Measurements from ENCODE around the gene IFFO2. TPM values are rescaled to one million over a fixed set of nuclear protein-coding genes. Genes with fewer than 3 reads are reported as not detected.

Gene IFFO2
- total RNA-seq, 4 donors from 2014 or later: 5.0 to 145 (median 13.6) TPM

DNA sequence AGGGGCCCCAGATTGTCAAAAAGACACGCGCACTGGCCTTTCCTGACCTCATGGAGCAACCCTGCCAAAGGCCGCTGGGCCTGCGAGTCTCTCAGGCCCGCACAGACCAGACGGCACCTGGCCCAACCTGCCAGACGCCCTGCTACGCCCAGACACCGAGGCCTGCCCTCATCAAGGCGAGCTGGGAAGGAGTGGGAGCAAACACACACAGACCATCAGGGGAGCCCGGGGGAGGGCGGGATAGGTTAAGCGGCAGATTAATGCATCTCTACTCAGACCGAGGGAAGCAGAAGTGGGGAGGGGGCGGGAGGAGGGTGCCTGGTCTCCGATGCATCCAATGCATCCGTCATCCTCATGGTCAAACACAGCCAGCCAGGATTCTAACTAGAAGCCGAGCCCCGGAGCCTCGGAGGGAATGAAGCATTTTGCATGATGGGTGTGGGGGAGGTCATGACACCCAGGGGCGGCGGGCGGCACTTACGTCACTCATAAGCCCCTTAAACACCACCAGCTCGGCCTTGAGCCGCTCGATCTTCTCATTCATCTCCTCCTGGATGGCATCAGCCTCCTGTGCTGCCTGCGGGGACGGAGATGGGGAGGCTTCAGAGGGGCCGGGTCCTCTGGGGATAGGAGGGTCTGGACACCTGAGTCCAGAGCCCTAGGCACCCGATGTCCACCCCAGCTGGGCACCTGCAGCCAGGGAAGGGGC lies 37.1 kb downstream of the IFFO2 start:
- H3K4me1 ChIP-seq: peaks cover 26 to 28% (median 27%) of the 10 kb centered on the region in 4 donors
- intact Hi-C loops (cut with DNase I; ENCODE audit: low total_unique reads) (no loop called here), in situ Hi-C loops (cut with MboI; ENCODE audit: low pct_ligation_motif_present in 1 of 4, low pct_unique_long_range_greater_than_20kb in 1 of 4, low sequenced_read_pairs in 3 of 4) (loop anchor here in 2 of 4 donors (10.0 to 25.0 kb wide), 2 partner anchors 55 to 318 kb away; no protein-coding TSS in a partner anchor)
- H3K27me3 ChIP-seq: no peaks in the 10 kb centered on the region
- no peak overlapping the region for H3K4me3 ChIP-seq
- H3K9me3 ChIP-seq: no peaks in the 10 kb centered on the region
- H3K36me3 ChIP-seq: no peaks in the 10 kb centered on the region
- DNase-seq: no peak
- TF ChIP-seq POLR2AphosphoS5 (IDR thresholded peaks at IDR 0.05) (no peak), POLR2A (IDR thresholded peaks at IDR 0.05) (no peak), EP300 (IDR thresholded peaks at IDR 0.05; ENCODE audit: low read depth) (no peak)
- TF ChIP-seq, protein P1, sequence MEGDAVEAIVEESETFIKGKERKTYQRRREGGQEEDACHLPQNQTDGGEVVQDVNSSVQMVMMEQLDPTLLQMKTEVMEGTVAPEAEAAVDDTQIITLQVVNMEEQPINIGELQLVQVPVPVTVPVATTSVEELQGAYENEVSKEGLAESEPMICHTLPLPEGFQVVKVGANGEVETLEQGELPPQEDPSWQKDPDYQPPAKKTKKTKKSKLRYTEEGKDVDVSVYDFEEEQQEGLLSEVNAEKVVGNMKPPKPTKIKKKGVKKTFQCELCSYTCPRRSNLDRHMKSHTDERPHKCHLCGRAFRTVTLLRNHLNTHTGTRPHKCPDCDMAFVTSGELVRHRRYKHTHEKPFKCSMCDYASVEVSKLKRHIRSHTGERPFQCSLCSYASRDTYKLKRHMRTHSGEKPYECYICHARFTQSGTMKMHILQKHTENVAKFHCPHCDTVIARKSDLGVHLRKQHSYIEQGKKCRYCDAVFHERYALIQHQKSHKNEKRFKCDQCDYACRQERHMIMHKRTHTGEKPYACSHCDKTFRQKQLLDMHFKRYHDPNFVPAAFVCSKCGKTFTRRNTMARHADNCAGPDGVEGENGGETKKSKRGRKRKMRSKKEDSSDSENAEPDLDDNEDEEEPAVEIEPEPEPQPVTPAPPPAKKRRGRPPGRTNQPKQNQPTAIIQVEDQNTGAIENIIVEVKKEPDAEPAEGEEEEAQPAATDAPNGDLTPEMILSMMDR (IDR thresholded peaks at IDR 0.05): no peak
- no peak overlapping the region for H3K27ac ChIP-seq
- WGBS, 2 donors (ENCODE audit: low coverage in 1 of 2): 92 to 100% methylated on average over 1 to 31 of the region's 31 CpGs

DNA sequence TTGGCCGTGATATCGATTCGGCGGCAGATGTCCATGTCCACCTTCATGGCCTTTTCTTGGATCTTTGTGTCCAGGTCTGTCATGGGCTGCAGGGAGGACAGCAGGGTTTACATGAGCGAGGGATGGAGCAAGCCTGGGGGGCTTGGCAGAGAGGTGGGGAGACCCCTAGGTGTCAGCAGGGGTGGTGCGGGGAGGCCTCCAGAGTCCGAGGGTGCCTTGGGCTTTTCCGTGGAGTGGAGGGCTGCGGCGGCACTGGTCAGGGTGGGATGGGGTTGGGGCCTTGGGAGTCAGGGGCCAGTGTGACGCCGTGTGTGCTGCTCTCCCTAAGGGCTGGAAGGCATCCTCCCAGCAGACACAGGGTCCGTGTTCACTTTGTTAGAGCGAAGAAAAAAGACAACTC lies 38.1 kb downstream of the IFFO2 start:
- H3K27me3 ChIP-seq: no peaks in the 10 kb centered on the region
- WGBS, 2 donors (ENCODE audit: low coverage in 1 of 2): 100% methylated on average over 14 of the region's 14 CpGs; no CpG with 5 or more reads in 1 of the 2 donors
- intact Hi-C loops (cut with DNase I; ENCODE audit: low total_unique reads) (no loop called here), in situ Hi-C loops (cut with MboI; ENCODE audit: low pct_ligation_motif_present in 1 of 4, low pct_unique_long_range_greater_than_20kb in 1 of 4, low sequenced_read_pairs in 3 of 4) (loop anchor here in 2 of 4 donors (10.0 to 25.0 kb wide), 2 partner anchors 56 to 319 kb away; no protein-coding TSS in a partner anchor)
- H3K9me3 ChIP-seq: no peaks in the 10 kb centered on the region
- DNase-seq: no peak
- peaks cover 17 to 22% (median 19%) of the 10 kb centered on the region in 4 donors for H3K4me1 ChIP-seq
- H3K27ac ChIP-seq: no peak overlapping the region
- no peak overlapping the region for H3K4me3 ChIP-seq
- TF ChIP-seq, protein P1 (IDR thresholded peaks at IDR 0.05): no peak
- TF ChIP-seq EP300 (IDR thresholded peaks at IDR 0.05; ENCODE audit: low read depth) (no peak), POLR2A (IDR thresholded peaks at IDR 0.05) (no peak), POLR2AphosphoS5 (IDR thresholded peaks at IDR 0.05) (no peak)
- no peaks in the 10 kb centered on the region for H3K36me3 ChIP-seq

DNA sequence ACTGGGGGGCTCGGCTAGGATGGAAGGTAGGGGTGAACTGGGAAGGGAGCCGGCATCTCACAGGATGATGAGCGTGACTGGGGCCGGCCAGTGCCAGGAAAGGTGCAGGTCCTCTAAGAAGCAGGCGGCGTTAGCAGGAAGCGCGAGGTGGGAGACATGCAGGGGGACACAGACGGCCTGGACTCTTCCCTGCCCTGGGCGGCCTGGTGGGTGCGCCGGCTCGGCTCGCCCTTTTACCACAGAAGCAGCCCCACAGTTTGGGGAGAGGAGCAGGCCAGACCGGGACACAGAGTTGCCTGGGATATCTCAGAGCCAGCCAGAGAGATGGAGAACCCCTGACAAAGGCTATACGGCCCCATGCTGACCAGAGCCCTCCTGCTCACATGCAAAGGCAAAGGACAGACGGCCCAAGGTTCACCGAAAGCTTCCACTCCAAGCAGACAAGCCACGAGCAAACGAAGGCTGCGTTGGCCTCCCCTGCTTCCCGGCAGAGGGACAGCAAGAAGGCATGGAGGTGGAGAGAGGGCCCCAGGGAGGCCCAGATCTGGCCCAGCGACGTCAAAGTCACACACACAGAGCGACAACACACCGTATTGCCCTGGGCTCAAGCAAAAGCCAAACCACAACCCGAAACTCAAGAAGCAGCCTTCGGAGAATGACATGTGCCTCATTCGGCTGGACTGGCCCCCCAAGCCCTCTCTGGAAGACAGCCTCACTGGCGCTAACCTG lies 39.2 kb downstream of the IFFO2 start:
- Histone ChIP-seq H3K4me1 (peaks cover 6 to 16% (median 11%) of the 10 kb centered on the region in 4 donors), H3K27ac (no peak overlapping the region), H3K27me3 (no peaks in the 10 kb centered on the region), H3K9me3 (no peaks in the 10 kb centered on the region), H3K36me3 (no peaks in the 10 kb centered on the region), H3K4me3 (no peak overlapping the region)
- intact Hi-C loops (cut with DNase I; ENCODE audit: low total_unique reads): no loop called here
- 87 to 91% methylated on average over 3 to 30 of the region's 30 CpGs for WGBS, 2 donors (ENCODE audit: low coverage in 1 of 2)
- in situ Hi-C loops (cut with MboI; ENCODE audit: low pct_ligation_motif_present in 1 of 4, low pct_unique_long_range_greater_than_20kb in 1 of 4, low sequenced_read_pairs in 3 of 4): loop anchor here in 2 of 4 donors (10.0 to 25.0 kb wide), 2 partner anchors 58 to 320 kb away; no protein-coding TSS in a partner anchor
- no peak for DNase-seq
- TF ChIP-seq POLR2AphosphoS5 (IDR thresholded peaks at IDR 0.05): no peak
- no peak for TF ChIP-seq POLR2A (IDR thresholded peaks at IDR 0.05)
- TF ChIP-seq, protein P1 (IDR thresholded peaks at IDR 0.05): no peak
- no peak for TF ChIP-seq EP300 (IDR thresholded peaks at IDR 0.05; ENCODE audit: low read depth)

GRCh38 chr1:18915341-18915740 lies 41.1 kb downstream of the IFFO2 start:
- no peak for DNase-seq
- no peak overlapping the region for H3K4me3 ChIP-seq
- H3K36me3 ChIP-seq: peaks cover 0 to 4% (median 0%) of the 10 kb centered on the region in 4 donors
- peaks cover 0 to 8% (median 5%) of the 10 kb centered on the region in 4 donors for H3K4me1 ChIP-seq
- TF ChIP-seq POLR2A (IDR thresholded peaks at IDR 0.05): no peak
- TF ChIP-seq POLR2AphosphoS5 (IDR thresholded peaks at IDR 0.05): no peak
- TF ChIP-seq, protein P1 (IDR thresholded peaks at IDR 0.05): no peak
- no peak for TF ChIP-seq EP300 (IDR thresholded peaks at IDR 0.05; ENCODE audit: low read depth)
- in situ Hi-C loops (cut with MboI; ENCODE audit: low pct_ligation_motif_present in 1 of 4, low pct_unique_long_range_greater_than_20kb in 1 of 4, low sequenced_read_pairs in 3 of 4) (loop anchor here in 2 of 4 donors (10.0 to 25.0 kb wide), 2 partner anchors 59 to 322 kb away; no protein-coding TSS in a partner anchor), intact Hi-C loops (cut with DNase I; ENCODE audit: low total_unique reads) (no loop called here)
- no peaks in the 10 kb centered on the region for H3K27me3 ChIP-seq
- H3K27ac ChIP-seq: no peak overlapping the region
- no peaks in the 10 kb centered on the region for H3K9me3 ChIP-seq
- 88% methylated on average over 7 of the region's 7 CpGs; no CpG with 5 or more reads in 1 of the 2 donors for WGBS, 2 donors (ENCODE audit: low coverage in 1 of 2)

Measured in transverse colon (tissue), 4 donors.